GM18907 (cell line): ENCODE results near the gene PARPBP.
"Not testable (repeated sequence)": the region's sequence is repeated elsewhere in the genome, so short reads cannot be mapped to it uniquely, and the experiment has no call there.

ENCODE experiments used
- ATAC-seq: cut with Tn5 transposase; IDR thresholded peaks from one replicate; pipeline ENCODE4 v1.9.1; 2021; ENCODE audit warnings: mild to moderate bottlenecking, moderate library complexity; ENCODE audit not compliant: unreplicated experiment

PARPBP gene

DNA sequence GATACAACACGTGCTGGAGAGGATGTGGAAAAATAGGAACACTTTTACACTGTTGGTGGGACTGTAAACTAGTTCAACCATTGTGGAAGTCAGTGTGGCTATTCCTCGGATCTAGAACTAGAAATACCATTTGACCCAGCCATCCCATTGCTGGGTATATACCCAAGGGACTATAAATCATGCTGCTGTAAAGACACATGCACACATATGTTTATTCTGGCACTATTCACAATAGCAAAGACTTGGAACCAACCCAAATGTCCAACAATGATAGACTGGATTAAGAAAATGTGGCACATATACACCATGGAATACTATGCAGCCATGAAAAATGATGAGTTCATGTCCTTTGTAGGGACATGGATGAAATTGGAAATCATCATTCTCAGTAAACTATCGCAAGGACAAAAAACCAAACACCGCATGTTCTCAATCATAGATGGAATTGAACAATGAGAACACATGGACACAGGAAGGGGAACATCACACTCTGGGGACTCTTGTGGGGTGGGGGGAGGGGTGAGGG, 27.1 kb downstream of the PARPBP start:
- ATAC-seq: not testable (repeated sequence)

DNA sequence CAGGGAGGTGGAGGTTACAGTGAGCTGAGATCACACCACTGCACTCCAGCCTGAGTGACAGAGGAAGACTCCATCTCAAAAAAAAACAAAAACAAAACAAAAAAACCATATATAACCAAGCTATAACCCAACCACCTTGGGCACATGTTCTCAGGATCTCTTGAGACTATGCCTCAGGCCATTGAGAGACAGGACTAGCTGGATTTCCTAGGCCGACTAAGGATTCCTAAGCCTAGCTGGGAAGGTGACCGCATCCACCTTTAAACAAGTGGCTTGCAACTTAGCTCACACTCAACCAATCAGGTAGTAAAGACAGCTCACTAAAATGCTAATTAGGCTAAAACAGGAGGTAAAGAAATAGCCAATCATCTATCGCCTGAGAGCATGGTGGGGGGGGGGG, 35.2 kb downstream of the PARPBP start:
- ATAC-seq: not testable (repeated sequence)

DNA sequence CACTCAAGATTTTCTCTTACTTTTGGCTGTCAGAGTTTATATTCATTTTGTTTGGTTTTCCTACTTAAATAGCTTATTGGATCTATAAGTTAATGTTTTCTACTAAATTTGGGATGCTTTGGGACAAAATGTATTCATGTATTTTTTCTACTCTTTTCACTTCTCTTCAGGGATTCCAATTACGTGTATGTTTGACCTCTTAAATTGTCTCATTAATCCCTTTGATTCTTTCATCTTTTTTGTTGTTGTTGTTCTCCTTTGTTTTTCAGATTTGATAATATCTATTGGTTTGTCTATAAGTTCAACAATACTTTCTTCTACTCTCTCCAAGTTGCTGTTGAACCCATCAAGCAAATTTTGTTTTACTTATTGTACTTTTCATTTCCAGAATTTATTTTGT, 43.4 kb downstream of the PARPBP start:
- no peak for ATAC-seq

DNA sequence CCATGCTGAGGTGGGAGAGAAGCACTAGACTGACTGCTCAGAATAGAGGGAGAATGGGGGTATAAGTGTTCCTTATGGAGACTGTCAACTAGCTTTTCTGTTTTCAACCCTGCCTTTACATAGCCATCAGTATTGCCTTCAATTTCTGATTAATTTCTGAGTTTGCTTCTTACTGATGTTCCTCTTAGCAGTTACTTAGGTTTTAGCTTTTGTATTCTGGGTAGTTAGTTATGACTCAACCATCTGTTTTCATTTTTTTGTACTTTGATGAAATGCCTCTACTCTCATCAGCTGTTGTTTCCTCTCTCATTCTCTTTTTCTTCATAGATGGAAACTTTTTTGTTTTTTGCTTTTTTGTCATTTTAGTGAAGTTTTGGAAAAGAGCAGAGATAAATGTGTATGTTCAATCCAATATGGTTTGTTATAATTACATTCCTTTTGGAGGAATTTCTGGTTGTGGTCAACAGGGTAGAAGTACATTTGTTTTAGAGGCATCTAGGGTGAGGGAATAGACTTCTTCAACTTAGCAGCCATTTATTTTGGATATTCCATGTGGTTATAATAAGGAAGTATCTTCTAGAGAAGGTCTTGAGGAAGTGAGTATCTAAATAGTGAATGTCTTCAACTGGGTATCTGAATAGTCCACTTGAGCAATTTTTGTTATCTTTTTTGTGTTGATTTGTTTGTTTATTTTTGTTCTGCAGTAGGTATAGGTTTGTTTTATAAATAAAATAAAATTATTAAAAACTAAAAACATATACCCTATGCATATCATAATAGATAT, 48.0 kb downstream of the PARPBP start:
- peak; percentile 68 for ATAC-seq

DNA sequence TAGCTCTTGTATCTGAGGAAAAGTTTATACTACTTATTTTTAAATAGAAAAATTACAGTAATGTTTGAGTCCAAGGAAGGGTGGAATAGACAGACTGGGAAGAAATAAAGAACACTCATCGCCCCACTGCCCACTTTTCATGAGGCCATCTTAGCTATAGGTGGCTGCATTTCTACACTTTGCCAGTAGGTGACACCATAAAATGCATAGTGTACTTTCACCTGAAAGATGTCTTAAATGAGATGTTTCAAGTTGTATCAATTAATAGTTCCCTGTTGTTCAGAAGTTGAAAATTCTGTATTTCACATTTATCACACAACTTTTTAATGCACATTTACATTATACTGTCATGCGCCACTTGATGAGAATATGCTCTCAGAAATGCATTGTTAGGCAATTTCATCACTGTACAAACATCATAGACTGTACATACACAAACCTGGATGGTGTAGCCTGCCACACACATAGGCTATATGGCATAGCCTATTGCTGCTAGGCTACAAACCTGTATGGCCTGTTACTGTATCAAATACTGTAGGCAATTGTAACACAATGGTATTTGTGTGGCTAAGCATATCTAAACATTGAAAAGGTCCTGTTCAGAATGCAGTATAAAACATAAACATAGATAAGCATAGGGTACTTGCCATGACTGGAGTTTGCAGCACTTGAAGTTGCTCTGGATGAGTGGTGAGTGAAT, 50.1 kb downstream of the PARPBP start:
- ATAC-seq: no peak

DNA sequence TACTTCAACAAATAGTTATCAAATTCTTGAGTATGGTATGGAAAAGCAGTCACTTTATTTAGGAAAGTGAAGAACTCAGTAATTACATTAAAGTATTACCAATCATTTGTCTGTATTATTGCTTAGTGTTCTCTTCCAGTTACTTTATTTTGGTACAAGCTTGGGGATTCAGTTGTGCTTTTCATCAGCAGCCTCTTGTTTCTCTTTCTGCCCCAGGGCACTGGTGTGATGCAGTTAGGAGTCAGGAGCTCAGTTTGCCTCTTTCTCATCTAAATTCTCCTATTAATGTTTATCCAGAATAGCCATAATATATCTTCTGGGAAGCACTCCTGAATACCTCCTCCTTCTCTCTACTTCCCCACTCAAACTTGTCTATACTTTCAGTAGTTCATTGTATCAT, 52.0 kb downstream of the PARPBP start:
- ATAC-seq: no peak

DNA sequence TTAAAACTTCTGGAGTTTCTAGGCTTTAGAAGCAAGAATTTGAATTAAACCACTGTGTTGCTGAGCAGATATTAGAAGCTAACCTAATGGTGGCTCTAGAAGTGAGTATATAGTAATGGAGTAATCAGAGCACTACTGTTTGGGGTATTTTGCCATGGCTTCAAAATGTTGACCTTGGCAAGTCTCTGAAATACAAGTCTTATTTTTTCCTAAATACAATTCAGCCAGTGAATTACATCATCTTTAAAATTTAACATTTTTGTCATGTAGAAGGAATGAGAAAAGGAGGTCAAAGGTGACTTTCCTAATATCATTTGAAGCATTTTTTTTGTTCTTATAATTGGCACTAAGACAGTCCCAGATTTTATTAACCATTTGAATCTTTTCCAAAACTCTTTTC, 52.5 kb downstream of the PARPBP start:
- no peak for ATAC-seq

DNA sequence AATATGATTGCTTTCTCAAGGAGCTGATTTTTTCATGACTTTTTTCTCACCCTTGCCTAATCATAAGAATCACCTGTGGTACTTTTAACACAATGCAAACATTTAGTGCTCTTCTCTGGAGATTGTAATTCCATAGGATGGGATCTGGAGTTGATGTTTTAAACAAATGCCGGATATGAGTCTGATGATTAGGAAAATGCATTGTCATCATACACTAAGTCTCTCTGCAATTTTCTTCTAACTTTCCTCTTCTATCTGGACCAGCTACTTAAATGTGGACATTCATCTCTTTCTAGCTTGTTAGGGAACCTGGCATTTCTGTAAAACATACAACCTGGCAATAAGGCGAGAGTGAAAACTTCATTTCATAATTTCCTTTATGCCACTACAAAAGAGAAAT, 54.1 kb downstream of the PARPBP start:
- no peak for ATAC-seq

DNA sequence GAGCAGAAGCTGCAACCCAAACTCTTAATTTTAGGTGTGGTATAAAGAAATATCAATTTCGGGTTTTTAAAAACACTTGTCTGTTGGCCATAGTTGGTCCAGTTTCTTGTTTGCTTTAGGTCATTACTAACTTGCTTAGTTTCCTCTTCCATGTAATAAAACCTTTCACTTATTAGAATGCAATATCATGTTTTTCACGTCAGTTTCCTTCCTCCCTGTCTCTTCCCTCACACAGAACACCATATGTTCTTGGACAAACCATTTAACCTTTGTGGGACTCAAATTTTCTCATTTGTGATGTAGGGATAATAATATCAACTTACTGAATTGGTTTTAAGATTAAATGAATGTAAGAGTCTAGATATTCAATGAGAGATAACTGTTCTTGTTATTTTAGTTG, 54.8 kb downstream of the PARPBP start:
- no peak for ATAC-seq

DNA sequence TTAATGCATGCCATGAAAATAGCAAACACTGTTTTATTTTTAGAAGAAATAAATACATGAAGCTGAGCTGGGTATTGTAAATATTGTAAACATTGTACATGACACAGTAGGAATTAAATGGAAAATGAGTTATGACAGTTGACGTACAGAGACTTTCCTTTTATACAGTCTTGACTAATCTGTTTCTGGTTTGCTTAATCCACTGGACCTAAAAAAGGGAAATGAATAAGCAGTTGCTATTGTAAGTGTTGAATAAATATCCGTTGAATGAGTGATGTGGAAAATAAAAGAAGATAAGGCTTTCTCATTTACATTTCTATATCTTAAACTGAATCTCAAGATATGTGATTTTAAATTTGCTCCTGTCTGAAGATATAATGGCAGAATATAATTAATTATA, 62.7 kb downstream of the PARPBP start:
- ATAC-seq: no peak

DNA sequence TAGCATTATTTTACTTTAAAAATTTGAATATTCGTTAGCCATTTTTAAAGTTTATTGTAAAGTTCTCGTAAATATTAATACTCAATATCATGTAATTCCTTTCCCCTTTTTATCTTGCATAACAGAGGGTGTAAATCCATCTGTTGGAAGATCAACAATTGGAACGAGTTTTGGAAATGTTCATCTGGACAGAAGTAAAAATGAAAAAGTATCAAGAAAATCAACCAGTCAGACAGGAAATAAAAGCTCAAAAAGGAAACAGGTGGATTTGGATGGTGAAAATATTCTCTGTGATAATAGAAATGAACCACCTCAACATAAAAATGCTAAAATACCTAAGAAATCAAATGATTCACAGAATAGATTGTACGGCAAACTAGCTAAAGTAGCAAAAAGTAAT, 75.8 kb downstream of the PARPBP start:
- no peak for ATAC-seq

DNA sequence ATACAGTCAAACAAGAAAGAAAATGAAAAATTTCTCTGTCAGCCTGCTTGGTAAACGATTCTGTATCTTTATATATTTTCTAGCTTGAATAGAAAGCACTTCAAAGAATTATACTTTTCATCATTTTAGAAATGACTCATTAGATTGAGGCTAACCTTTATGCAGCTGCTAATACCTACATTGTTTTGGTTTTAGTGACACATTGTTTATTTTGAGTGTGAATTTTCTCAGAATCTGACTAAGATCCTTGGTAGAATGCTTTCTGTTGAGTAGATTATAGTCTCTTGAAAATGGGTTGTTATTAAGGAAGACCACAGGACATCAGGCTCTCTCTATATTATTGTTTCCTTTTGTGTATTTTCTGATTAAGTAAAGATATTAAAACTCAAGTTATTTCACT, 77.8 kb downstream of the PARPBP start, which contains the start of gene PMCH:
TSS of gene PMCH (minus strand) at position 45 of the 400 bp plus-strand sequence. CDS start 63 bp downstream, outside the sequence.
- ATAC-seq: peak; percentile 49

DNA sequence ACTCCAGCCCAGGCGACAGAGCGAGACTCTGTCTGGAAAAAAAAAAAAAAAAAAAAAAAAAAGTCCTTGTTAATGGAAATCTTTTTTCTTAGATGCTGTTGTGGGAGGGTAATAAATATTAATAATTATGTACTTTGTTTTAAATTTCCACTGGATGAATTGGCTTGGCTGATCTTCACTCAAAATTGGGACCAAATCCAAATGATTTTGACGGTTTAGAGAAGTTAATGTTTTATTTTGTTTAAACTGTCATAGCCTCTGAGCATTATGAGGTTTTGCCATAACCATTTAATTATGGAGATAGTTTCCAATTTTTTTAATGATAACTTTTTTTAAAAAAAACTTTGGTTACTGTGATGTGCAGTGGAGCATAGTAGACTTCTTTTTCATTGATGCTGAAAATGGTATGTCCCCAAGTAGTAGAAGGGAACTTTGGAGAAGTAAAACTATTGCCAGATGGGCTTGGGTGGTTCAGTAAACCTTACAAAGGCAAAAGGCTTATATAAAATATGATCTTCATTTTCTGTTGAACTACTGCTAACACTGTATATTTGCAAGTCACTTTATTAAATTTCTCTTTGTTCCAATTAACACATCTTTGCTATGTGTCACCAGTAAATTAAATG, 81.6 kb downstream of the PARPBP start:
- no peak for ATAC-seq

DNA sequence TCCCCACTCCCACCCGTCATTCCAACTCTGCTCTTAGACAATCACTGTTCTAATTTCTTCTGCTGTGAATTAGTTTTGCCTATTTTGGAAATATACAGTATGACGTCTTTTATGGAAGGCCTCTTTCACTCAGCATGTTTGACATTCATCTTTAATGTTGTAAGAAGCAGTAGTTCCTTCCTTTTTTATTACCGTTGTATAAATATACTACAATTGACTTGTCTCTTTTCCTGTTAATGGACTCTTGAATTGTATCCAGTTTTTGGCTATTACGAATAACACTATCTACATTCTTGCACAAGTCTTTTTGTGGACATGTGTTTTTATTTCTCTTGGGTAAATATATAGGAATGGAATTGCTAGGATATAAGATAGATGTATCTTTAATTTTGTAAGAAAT, 82.6 kb downstream of the PARPBP start:
- ATAC-seq: no peak

DNA sequence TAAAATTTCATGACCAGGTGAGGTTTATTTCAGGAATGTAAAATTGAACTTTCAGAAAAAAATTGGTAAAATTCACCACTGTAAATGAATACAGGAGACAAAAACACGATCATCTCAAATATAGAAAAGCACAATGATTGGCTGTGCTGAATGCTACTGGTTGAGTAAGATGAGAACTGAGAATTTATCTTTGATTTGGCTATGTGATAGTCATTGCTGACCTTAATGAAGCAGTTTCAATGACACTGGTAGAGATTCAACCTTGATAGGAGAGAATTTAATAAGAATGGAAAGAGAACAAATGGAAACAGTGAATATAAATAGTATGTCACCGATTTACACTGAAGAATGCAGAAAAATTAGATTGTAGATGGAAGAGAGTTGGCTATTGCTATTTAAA, 84.0 kb downstream of the PARPBP start:
- no peak for ATAC-seq

DNA sequence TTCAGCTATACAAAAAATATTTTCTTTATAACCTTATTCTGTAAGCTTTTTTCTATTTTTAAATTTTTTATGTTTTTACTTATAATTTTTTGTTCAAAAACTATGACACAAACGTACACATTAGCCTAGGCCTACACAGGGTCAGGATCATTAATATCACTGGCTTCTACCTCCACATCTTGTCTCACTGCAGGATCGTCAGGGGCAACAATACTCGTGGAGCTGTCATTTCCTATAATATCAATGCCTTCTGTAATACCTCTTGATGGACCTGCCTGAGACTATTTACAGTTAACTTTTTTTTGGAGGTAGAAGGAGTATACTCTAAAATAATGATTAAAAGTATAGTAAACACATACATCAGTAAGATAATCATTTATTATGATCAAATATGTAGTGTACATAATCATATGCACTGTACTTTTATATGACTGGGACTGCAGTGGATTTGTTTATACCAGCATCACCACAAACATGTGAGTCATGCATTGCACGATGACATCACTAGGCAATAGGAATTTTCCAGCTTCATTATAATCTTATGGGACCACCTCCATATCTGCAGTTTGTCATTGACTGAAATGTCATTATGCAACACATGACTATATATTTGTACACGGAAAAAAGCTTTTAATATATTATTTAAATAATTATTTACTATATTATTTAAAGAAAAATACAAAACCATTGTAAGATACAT, 96.2 kb downstream of the PARPBP start:
- no peak for ATAC-seq

DNA sequence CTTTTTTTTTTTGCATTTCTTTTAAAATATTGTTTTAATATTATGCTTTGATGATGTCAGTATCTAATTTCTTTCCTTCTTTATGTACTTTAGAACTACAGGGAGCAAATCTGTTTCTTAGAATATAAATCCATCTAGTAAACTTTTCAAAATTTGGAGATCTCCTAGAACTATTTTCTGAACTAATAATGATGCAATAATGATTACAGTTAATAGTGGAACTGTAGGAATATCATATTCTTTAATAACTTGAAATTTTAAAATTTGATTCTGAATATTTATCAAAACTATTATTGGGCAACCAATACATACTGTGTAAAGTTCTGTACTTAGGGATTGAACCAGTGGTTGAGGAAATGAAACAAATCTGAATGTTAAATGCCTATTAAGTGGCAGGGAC, 100.8 kb downstream of the PARPBP start:
- ATAC-seq: no peak

DNA sequence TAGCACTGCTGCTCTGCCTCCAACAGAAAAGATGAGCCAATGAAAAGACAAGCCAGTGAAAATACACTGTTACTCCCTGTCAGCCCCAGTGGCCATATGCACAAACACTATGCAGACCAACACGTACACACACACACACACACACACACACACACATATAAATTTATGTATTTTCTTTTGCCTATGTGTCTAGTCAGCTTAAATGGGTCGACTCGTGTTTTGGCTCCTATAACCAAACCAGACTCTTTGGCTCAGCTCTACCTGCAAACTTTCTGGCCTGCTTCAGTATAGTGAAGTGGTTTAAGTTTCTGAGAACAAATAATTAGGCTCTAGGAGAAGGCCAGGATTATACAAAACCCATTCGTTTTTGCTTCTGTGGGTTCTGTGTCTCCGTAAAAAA, 108.0 kb downstream of the PARPBP start:
- ATAC-seq: no peak

DNA sequence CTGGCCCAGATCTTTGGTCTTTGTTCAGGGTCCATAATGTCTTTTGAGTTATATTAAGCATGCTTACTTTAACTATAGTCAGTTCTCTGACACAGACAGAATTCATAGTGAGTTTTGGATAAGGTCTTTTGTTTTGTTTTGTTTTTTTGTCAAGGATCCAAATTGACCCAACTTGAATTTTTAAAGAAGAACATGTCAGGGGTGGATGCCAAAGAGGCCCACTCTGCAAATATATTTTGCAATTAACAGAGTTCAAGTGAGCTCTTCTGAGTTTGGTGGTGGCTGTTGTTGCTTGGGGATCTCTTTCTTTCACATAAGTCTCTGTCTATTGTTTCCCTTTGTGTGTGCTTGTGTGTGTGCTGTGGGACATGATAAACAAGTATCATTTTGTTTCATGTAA, 112.1 kb downstream of the PARPBP start:
- no peak for ATAC-seq

DNA sequence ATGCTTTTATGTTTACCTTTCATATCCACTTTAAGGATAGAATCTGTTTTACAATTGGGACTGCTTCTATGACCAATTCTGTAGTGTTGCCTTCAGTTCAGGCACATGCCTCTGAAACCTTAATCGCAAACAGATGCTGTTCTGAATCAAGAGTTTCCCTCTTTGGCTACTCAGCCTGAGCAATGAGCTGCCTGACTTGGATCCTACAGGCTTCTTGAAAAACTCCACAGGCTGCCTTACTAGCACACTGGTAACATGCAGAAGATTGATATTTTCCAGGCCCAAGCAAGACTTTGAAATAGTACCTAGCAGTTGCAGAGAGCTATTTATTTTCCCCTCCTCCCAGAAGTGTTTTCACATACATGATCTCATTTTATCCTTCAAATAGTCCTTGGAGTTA, 112.5 kb downstream of the PARPBP start:
- ATAC-seq: no peak

DNA sequence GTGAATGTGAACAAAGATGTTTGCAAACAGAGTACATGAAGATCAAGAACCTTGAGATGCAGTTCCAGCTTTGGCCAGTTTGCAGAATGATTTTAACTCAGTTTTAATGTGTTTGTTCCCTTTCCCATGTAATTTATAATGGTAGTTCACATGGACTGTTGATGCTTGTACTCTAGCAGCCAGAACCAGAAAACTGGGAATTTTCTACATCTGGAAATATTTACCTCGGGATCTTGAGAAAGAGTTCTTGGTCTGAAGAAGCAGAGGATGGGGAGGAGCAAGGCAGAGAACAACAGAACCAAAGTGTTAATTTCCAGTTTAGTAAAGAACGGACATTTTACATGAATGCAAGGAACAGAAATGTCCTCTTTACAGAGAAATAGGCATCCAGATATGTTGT, 114.6 kb downstream of the PARPBP start:
- ATAC-seq: no peak
